Neural cell (in vitro differentiated cells): ENCODE results near the gene NACA2. TPM values are rescaled to one million over a fixed set of nuclear protein-coding genes. Genes with fewer than 3 reads are reported as not detected.

Source experiments
- H2AFZ ChIP-seq: fragments of 200-600, 300-800 bp; sonication (generic), shearing (Covaris generic); 2 replicates; pipeline ENCODE4 v1.6.0; 2014; ENCODE audit warnings: low read depth, mild to moderate bottlenecking, antibody characterized with exemption, low read length, moderate library complexity
- H3F3A ChIP-seq: fragments of 200-600 bp; shearing (Covaris generic); 2 replicates; pipeline ENCODE4 v1.6.1; 2016; ENCODE audit warnings: mild to moderate bottlenecking, moderate library complexity, mixed read lengths, antibody characterized with exemption, low read length; ENCODE audit not compliant: insufficient read depth, poor library complexity, severe bottlenecking
- H3K27ac ChIP-seq: fragments of 200-600, 300-800 bp; sonication (generic), shearing (Covaris generic); 2 replicates; pipeline ENCODE4 v1.5.1; 2014; ENCODE audit warnings: mild to moderate bottlenecking, low read length, moderate library complexity
- H3K27me3 ChIP-seq: fragments of 300-800, 200-600 bp; sonication (generic), shearing (Covaris generic); 2 replicates; pipeline ENCODE4 v1.6.0; 2014; ENCODE audit warnings: mild to moderate bottlenecking, low read depth, low read length, moderate library complexity; ENCODE audit not compliant: insufficient read depth
- H3K36me3 ChIP-seq: fragments of 300-800, 200-600 bp; sonication (generic), shearing (Covaris generic); 2 replicates; pipeline ENCODE4 v1.5.1; 2014; ENCODE audit warnings: mild to moderate bottlenecking, antibody characterized with exemption, low read length, moderate library complexity; ENCODE audit not compliant: insufficient read depth
- H3K4me2 ChIP-seq: fragments of 300-800, 200-600 bp; sonication (generic), shearing (Covaris generic); 2 replicates; pipeline ENCODE4 v1.6.0; 2014; ENCODE audit warnings: mild to moderate bottlenecking, low read length
- H3K4me3 ChIP-seq: fragments of 300-800, 200-600 bp; sonication (generic), shearing (Covaris generic); 2 replicates; pipeline ENCODE4 v1.5.1; 2014; ENCODE audit warnings: mild to moderate bottlenecking, low read length, moderate library complexity
- H3K79me2 ChIP-seq: fragments of 200-600 bp; shearing (Covaris generic); replicated peaks from 2 replicates; pipeline ENCODE4 v1.6.0; 2014; ENCODE audit warnings: mild to moderate bottlenecking, low read length, moderate library complexity; ENCODE audit not compliant: insufficient read depth
- H3K9ac ChIP-seq: fragments of 300-800, 200-600 bp; sonication (generic), shearing (Covaris generic); 2 replicates; pipeline ENCODE4 v1.6.1; 2016; ENCODE audit warnings: mild to moderate bottlenecking, low read length, mixed read lengths
- H3K9me2 ChIP-seq: fragments of 200-600 bp; shearing (Covaris generic); 2 replicates; pipeline ENCODE4 v1.6.1; 2016; ENCODE audit warnings: mild to moderate bottlenecking, low read length, mixed read lengths; ENCODE audit not compliant: insufficient read depth
- H3K9me3 ChIP-seq: fragments of 200-600, 300-800 bp; sonication (generic), shearing (Covaris generic); 2 replicates; pipeline ENCODE4 v1.6.1; 2016; ENCODE audit warnings: mild to moderate bottlenecking, mixed run types, low read length, moderate library complexity, mixed read lengths
- H4K20me1 ChIP-seq: fragments of 200-600 bp; shearing (Covaris generic); 2 replicates; pipeline ENCODE4 v1.6.1; 2016; ENCODE audit warnings: mild to moderate bottlenecking, mixed run types; ENCODE audit not compliant: insufficient read depth
- EP300 ChIP-seq: fragments of 450-650 bp; conservative IDR thresholded peaks from 2 replicates; pipeline ENCODE4 v1.6.1; 2014; ENCODE audit warnings: antibody characterized with exemption, mild to moderate bottlenecking, moderate library complexity; ENCODE audit not compliant: poor library complexity, severe bottlenecking
- EZH2 ChIP-seq: fragments of 200-600, 300-800 bp; shearing (Covaris generic), sonication (generic); IDR thresholded peaks from 2 replicates; pipeline ENCODE4 v1.6.1; 2014; ENCODE audit warnings: antibody characterized with exemption, low read length, borderline replicate concordance, mild to moderate bottlenecking; ENCODE audit not compliant: insufficient read depth, poor library complexity, severe bottlenecking
- MXI1 ChIP-seq: fragments of 450-650 bp; conservative IDR thresholded peaks from 2 replicates; pipeline ENCODE4 v1.6.1; 2014; ENCODE audit warnings: antibody characterized with exemption, mild to moderate bottlenecking; ENCODE audit not compliant: poor library complexity, severe bottlenecking
- POLR2AphosphoS5 ChIP-seq: IDR thresholded peaks from 2 replicates; pipeline ENCODE4 v1.6.1; 2012
- RAD21 ChIP-seq: fragments of 450-650 bp; conservative IDR thresholded peaks from 2 replicates; pipeline ENCODE4 v1.6.1; 2014; ENCODE audit warnings: antibody characterized with exemption, mild to moderate bottlenecking, moderate library complexity
- SMC3 ChIP-seq: fragments of 450-650 bp; conservative IDR thresholded peaks from 2 replicates; pipeline ENCODE4 v1.6.1; 2014; ENCODE audit warnings: antibody characterized with exemption, mild to moderate bottlenecking, moderate library complexity; ENCODE audit not compliant: poor library complexity
- TAF1 ChIP-seq: IDR thresholded peaks from 2 replicates; pipeline ENCODE4 v1.6.1; 2012; ENCODE audit warnings: low read depth
- polyA plus RNA-seq: library from polyadenylated mRNA; depleted of rRNA; stranded (reverse); fragments of >200 nt; gene quantifications from 2 replicates; pipeline ENCODE4 v1.2.3, GENCODE V29; 2014
- TF ChIP-seq, protein P1 (sequence below): IDR thresholded peaks from 2 replicates; pipeline ENCODE4 v1.6.1; 2012; ENCODE audit warnings: borderline replicate concordance
- TF ChIP-seq, protein P2 (sequence below): fragments of 450-650 bp; IDR thresholded peaks from 2 replicates; pipeline ENCODE4 v1.5.1; 2014; ENCODE audit warnings: antibody characterized with exemption, mild to moderate bottlenecking, moderate library complexity; ENCODE audit not compliant: poor library complexity, severe bottlenecking

NACA2 gene
- polyA plus RNA-seq, 1 donor from 2014 or later: not detected

GRCh38 chr17:61562287-61562686 lies 28.7 kb downstream of the NACA2 start:
- Histone ChIP-seq H3K4me3 (no peak overlapping the region), H3K9me3 (no peaks in the 10 kb centered on the region), H2AFZ (no peak overlapping the region), H3K36me3 (no peaks in the 10 kb centered on the region), H4K20me1 (no peaks in the 10 kb centered on the region), H3K27me3 (no peaks in the 10 kb centered on the region), H3K27ac (no peak overlapping the region), H3K4me2 (no peak overlapping the region), H3K79me2 (no peaks in the 10 kb centered on the region), H3K9ac (no peak overlapping the region), H3F3A (no peaks in the 10 kb centered on the region), H3K9me2 (no peaks in the 10 kb centered on the region)
- TF ChIP-seq, protein P1, sequence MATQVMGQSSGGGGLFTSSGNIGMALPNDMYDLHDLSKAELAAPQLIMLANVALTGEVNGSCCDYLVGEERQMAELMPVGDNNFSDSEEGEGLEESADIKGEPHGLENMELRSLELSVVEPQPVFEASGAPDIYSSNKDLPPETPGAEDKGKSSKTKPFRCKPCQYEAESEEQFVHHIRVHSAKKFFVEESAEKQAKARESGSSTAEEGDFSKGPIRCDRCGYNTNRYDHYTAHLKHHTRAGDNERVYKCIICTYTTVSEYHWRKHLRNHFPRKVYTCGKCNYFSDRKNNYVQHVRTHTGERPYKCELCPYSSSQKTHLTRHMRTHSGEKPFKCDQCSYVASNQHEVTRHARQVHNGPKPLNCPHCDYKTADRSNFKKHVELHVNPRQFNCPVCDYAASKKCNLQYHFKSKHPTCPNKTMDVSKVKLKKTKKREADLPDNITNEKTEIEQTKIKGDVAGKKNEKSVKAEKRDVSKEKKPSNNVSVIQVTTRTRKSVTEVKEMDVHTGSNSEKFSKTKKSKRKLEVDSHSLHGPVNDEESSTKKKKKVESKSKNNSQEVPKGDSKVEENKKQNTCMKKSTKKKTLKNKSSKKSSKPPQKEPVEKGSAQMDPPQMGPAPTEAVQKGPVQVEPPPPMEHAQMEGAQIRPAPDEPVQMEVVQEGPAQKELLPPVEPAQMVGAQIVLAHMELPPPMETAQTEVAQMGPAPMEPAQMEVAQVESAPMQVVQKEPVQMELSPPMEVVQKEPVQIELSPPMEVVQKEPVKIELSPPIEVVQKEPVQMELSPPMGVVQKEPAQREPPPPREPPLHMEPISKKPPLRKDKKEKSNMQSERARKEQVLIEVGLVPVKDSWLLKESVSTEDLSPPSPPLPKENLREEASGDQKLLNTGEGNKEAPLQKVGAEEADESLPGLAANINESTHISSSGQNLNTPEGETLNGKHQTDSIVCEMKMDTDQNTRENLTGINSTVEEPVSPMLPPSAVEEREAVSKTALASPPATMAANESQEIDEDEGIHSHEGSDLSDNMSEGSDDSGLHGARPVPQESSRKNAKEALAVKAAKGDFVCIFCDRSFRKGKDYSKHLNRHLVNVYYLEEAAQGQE: no peak
- no peak for TF ChIP-seq SMC3
- TF ChIP-seq RAD21: no peak
- TF ChIP-seq MXI1: no peak
- no peak for TF ChIP-seq EZH2
- TF ChIP-seq TAF1: no peak
- no peak for TF ChIP-seq POLR2AphosphoS5
- TF ChIP-seq EP300: no peak
- TF ChIP-seq, protein P2, sequence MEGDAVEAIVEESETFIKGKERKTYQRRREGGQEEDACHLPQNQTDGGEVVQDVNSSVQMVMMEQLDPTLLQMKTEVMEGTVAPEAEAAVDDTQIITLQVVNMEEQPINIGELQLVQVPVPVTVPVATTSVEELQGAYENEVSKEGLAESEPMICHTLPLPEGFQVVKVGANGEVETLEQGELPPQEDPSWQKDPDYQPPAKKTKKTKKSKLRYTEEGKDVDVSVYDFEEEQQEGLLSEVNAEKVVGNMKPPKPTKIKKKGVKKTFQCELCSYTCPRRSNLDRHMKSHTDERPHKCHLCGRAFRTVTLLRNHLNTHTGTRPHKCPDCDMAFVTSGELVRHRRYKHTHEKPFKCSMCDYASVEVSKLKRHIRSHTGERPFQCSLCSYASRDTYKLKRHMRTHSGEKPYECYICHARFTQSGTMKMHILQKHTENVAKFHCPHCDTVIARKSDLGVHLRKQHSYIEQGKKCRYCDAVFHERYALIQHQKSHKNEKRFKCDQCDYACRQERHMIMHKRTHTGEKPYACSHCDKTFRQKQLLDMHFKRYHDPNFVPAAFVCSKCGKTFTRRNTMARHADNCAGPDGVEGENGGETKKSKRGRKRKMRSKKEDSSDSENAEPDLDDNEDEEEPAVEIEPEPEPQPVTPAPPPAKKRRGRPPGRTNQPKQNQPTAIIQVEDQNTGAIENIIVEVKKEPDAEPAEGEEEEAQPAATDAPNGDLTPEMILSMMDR: no peak

- no peak for TF ChIP-seq TAF1
- no peak for TF ChIP-seq EP300
- TF ChIP-seq POLR2AphosphoS5: no peak
- TF ChIP-seq EZH2: no peak
- no peak for TF ChIP-seq RAD21
- TF ChIP-seq SMC3: no peak
- TF ChIP-seq, protein P1: no peak
- TF ChIP-seq MXI1: no peak
- TF ChIP-seq, protein P2: no peak
- Histone ChIP-seq H3F3A (no peaks in the 10 kb centered on the region), H3K27me3 (no peaks in the 10 kb centered on the region), H2AFZ (no peak overlapping the region), H3K9me2 (no peaks in the 10 kb centered on the region), H4K20me1 (no peaks in the 10 kb centered on the region), H3K27ac (no peak overlapping the region), H3K4me2 (no peak overlapping the region), H3K4me3 (no peak overlapping the region), H3K36me3 (no peaks in the 10 kb centered on the region), H3K9ac (no peak overlapping the region), H3K9me3 (no peaks in the 10 kb centered on the region), H3K79me2 (no peaks in the 10 kb centered on the region)
These were observed 29.7 kb downstream of the NACA2 start for GRCh38 chr17:61561354-61561753.
